GM12872 (cell line): ENCODE measurements around the gene CACNA1D.

ENCODE experiments used
- TF ChIP-seq, protein P1 (sequence below): IDR thresholded peaks from 3 replicates; pipeline ENCODE4 v1.5.1; 2011; ENCODE audit warnings: low read depth, mild to moderate bottlenecking, low read length, moderate library complexity; ENCODE audit not compliant: insufficient read depth

CACNA1D gene

DNA sequence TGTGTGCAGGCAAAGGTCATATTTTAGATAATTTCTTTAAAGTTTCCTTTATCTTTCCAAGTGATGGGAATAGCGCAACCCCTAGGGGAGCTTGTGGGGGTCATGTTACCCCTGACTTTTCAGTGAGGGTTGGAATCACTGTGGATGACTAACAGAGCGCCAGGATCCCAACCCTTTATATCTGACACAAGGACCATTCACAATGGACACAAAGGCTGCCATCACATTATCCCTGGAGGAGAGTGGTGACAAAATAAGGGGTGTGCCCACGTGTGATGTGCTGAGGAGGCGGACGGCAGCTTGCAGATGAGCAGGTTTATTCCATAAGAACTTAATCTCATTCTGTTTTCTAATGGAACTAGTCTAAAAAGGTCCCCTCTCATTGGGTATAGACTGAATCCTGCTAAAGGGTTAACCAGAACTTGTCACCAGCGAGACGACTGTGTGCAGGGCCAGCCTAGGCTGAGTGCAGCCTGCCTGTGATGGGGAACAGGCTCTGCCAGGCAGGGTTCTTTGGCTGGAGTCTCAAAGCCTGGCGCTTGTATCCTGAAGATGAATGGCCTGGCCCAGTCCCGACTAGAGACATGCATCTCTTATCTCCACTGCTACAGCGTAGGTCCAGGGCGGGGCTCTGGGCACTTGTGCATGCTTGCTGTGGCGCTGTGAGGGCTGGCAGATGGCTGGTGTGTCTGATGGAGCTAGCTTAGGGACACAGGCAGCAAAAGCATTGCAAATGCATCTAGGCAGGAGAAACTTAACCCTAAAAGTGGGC lies 301.6 kb downstream of the CACNA1D start:
- TF ChIP-seq, protein P1, sequence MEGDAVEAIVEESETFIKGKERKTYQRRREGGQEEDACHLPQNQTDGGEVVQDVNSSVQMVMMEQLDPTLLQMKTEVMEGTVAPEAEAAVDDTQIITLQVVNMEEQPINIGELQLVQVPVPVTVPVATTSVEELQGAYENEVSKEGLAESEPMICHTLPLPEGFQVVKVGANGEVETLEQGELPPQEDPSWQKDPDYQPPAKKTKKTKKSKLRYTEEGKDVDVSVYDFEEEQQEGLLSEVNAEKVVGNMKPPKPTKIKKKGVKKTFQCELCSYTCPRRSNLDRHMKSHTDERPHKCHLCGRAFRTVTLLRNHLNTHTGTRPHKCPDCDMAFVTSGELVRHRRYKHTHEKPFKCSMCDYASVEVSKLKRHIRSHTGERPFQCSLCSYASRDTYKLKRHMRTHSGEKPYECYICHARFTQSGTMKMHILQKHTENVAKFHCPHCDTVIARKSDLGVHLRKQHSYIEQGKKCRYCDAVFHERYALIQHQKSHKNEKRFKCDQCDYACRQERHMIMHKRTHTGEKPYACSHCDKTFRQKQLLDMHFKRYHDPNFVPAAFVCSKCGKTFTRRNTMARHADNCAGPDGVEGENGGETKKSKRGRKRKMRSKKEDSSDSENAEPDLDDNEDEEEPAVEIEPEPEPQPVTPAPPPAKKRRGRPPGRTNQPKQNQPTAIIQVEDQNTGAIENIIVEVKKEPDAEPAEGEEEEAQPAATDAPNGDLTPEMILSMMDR = no peak

DNA sequence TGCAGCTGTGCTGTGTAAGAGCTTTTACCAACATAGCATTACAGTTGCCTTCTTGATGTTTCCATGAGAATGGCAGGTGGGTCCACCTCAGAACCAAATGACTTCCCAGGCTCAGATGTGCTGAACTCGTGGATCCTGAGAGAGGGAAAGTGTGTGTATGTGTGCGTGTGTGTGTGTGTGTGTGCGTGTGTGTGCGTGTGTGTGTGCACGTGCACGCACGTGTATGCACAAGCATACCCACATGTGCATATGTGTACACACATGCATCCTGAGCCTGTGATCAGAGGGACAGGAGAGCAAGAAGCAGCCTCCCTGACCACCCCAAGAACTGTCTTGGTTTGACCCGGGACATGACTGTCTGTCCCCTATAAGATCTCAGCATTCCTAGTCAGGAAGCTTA lies 303.7 kb downstream of the CACNA1D start:
- TF ChIP-seq, protein P1 = no peak

DNA sequence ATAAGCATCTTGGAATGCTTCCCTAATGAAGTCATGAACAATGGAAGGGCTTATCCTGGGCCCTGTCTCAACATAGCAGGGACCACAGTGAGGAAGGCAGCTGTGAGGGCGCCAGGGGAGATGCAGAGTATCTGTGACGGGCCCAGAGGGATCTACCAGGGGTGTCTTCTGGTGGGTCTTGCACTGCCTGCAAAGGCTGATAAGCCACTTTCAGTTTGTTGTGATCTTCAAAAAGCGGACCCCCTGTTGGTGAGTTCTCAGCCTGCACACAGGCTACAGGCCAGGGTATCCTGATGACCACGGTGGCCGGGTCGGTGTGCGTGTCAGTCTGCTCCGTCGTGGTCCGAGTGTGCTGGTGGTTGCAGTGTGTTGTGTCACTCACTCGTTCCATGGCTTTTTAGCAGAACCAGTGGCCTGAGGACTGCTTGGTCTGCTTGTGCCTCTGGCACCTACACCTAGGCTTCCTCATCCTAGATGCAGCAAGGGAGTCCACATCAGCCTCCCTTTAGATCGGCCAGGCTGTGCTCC lies 305.0 kb downstream of the CACNA1D start:
- TF ChIP-seq, protein P1 = no peak

DNA sequence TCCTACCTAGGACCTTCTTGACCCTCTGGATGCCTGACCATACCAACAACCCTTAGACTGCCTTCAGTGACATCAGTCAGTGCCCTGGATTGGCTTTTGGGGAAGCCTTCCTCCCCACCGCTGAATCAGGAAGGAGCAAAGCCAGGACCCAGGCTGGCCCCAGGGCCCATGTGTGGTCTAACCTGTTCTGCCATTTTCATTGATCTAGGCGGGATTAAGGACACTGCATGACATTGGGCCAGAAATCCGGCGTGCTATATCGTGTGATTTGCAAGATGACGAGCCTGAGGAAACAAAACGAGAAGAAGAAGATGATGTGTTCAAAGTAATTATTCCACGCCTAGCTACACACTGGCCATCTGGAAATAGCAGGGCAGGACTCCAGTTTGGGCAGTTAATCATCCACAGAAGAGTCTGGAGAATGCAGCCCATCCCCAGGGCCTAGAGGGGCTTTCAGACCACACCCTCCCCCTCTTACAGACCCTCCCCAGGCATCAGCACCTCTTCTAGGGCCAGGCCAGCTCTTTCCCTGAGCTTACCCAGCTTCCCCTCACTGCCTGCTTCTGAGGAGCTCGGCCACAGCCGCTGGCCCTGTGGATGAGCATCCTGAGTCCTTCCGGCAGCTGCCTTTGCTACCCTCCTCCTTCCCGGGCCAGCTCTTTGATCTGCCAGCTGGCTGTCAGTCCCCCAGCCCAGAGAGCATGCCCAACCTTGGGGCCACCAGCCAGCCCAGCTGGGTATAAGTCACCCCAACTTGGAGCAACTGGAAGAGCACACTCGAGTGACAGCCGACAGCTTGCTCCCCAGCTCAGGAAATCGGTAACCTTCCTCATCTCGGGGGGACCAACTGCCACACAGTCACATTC lies 305.9 kb downstream of the CACNA1D start:
- TF ChIP-seq, protein P1 = no peak

DNA sequence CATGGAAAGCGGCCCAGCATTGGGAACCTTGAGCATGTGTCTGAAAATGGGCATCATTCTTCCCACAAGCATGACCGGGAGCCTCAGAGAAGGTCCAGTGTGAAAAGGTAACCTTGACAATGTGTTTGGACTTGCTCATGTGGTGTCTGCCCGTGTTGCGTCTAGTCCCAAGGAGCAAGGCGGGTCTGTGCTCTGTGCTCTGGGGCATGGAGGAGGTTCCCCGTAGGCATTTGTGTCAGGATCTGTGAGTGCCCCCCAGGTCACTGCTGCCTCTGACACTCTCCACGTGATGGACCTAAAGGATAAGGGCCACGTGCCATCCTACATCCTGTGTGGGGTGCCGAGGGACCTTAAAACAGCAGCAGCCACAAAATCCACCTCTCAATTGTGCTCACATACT lies 306.9 kb downstream of the CACNA1D start:
- TF ChIP-seq, protein P1 = no peak

DNA sequence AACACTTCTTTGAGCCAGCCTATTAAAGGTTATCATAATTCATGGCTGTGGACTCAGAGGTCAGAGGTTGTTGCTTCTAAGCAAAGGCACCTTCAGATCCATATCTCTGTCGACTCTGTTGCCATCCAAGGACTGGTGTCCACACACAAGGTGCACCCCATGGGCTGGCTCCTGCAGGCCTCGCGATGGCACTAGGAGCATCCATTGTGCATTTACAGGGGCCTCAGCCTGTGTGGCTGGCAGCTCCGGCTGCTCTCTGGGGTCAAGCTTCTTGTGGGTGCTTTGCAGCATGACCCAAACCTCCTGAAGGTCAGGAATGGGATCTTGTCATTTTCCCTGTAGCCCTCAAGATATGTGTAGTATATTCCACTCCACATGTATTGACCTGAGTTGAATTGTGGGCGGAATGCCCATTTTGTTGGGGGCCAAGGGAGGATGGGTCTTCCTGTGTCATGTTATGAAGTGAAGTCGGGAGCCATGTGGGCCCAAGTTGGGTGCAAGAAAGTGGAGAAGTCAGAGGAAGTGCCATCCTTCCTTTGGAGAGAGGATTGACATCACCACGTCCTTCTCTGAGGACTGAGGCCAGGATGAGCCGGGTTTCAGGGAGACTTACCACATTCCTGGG lies 308.0 kb downstream of the CACNA1D start:
- TF ChIP-seq, protein P1 = no peak

DNA sequence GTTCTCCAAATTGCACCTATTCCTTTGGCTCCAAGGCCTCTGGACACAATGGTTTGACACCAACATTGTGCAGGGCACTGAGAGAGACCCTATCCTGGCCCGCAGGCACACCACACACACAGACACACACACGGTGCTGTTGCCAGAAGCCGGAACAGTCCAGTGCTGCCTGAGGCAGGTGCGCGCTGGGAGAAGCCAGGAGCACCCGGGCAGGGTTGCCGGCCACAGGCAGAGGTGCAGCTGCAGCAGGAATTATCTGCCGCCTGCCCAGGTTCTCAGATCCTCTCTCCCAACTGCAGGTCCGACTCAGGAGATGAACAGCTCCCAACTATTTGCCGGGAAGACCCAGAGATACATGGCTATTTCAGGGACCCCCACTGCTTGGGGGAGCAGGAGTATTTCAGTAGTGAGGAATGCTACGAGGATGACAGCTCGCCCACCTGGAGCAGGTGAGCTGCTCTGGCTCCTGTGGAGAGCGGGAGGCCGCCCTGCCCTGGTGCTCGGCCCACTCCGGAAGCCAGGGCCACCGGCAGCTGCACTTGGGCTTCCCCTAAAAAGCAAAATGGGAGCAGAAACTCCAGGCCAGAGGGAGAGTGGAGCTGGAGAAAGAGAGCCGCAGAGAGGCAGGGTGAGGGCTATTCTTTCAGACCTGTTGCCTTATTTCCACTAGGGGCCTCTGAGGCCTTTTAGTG lies 308.9 kb downstream of the CACNA1D start:
- TF ChIP-seq, protein P1 = 0 out of 3 replicates have a peak, but pooled peaks have one; percentile 7
